Uterus (tissue), 4 donors: ENCODE measurements around the gene OR5B2. TPM values are rescaled to one million over a fixed set of nuclear protein-coding genes. Genes with fewer than 3 reads are reported as not detected.

Source experiments
- DNase-seq, 2 donors: peaks; one replicate each; pipeline ENCODE4 v3.0.0-alpha.2; 2019 to 2020
- H3K27ac ChIP-seq, 2 donors: fragments of 200-600 bp; sonication (generic); 1 replicate in 1 of 2; 2 replicates in 1 of 2; pipeline ENCODE4 v1.5.1; 2016 to 2018
- H3K27me3 ChIP-seq, 2 donors: fragments of 200-600 bp; sonication (generic); one replicate each; pipeline ENCODE4 v1.5.1; 2018 to 2019; ENCODE audit warnings: control low read depth in 1 of 2
- H3K36me3 ChIP-seq, 2 donors: fragments of 200-600 bp; sonication (generic); one replicate each; pipeline ENCODE4 v1.5.1; 2019; ENCODE audit warnings: control low read depth in 1 of 2
- H3K4me1 ChIP-seq, 2 donors: fragments of 200-600 bp; sonication (generic); one replicate each; pipeline ENCODE4 v1.5.1; 2018 to 2019; ENCODE audit warnings: control low read depth in 1 of 2
- H3K4me3 ChIP-seq, 2 donors: fragments of 200-600 bp; sonication (generic); 1 replicate in 1 of 2; 2 replicates in 1 of 2; pipeline ENCODE4 v1.5.1; 2018 to 2019; ENCODE audit warnings: mild to moderate bottlenecking in 1 of 2
- H3K9me3 ChIP-seq, 2 donors: fragments of 200-600 bp; sonication (generic); one replicate each; pipeline ENCODE4 v1.5.1; 2019; ENCODE audit warnings: control low read depth in 1 of 2
- CTCF ChIP-seq, 4 experiments: fragments of 200-600 bp in 2 of 4; fragments of 450-650 bp in 2 of 4; sonication (generic) in 2 of 4; IDR thresholded peaks; one replicate each; pipeline ENCODE4 v1.5.1; 2016 to 2019; ENCODE audit warnings: antibody characterized with exemption in 4 of 4, mild to moderate bottlenecking in 2 of 4, moderate library complexity in 1 of 4
- POLR2A ChIP-seq, 2 donors: fragments of 450-650 bp; IDR thresholded peaks; one replicate each; pipeline ENCODE4 v1.6.1; 2016; ENCODE audit warnings: antibody characterized with exemption in 2 of 2, mild to moderate bottlenecking in 1 of 2, moderate library complexity in 1 of 2
- intact Hi-C: fragments of 100-400 bp; cut with DNase I; formaldehyde crosslinking; loops from one replicate; pipeline ENCODE4 v1.15.1; 2023; ENCODE audit warnings: low total_unique reads
- total RNA-seq, 4 donors: library from RNA; depleted of rRNA in 3 of 4; stranded (reverse); fragments of >200 nt in 3 of 4; gene quantifications; one replicate each; pipeline versions ENCODE4 v1.1.0 to v1.2.4, GENCODE V29; 2014 to 2023
- donor health status: DM: yes; HTN: yes; CAD: no.

The OR5B2 gene
- total RNA-seq, 4 donors from 2014 or later, result not detected

- Histone ChIP-seq H3K9me3 (no peaks in the 10 kb centered on the region), H3K27me3 (no peaks in the 10 kb centered on the region), H3K27ac (no peak overlapping the region), H3K36me3 (no peaks in the 10 kb centered on the region), H3K4me3 (no peak overlapping the region), H3K4me1 (no peaks in the 10 kb centered on the region)
- DNase-seq, result no peak
- TF ChIP-seq POLR2A (IDR thresholded peaks at IDR 0.05), result no peak
- TF ChIP-seq CTCF (IDR thresholded peaks at IDR 0.05), result no peak
- intact Hi-C loops, result no loop called here
These were observed 18.4 kb upstream of the OR5B2 start for GRCh38 chr11:58446294-58446693.

DNA sequence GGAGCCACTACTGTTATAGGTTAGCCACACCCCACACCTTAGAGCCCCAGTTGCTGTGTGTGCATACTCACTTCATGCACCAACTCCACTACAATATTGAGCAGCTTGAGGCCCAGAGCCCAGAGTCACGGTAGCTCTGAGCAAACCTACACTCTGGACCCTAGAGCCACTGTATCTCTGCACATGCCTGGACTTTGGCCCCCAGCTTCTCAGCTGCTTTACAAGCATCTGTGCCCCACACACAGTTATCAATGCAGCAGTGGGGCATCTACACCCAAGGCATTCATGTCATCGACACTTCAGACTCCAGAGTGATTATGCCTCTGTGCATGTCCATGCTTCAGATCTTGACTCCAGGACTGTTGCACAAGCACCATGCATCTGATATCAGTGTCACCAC is 16.4 kb upstream of the OR5B2 start:
- intact Hi-C loops, result no loop called here
- no peak for DNase-seq
- Histone ChIP-seq H3K4me1 (no peaks in the 10 kb centered on the region), H3K4me3 (no peak overlapping the region), H3K27ac (no peak overlapping the region), H3K27me3 (no peaks in the 10 kb centered on the region), H3K36me3 (no peaks in the 10 kb centered on the region), H3K9me3 (no peaks in the 10 kb centered on the region)
- TF ChIP-seq POLR2A (IDR thresholded peaks at IDR 0.05), result no peak
- no peak for TF ChIP-seq CTCF (IDR thresholded peaks at IDR 0.05)

DNA sequence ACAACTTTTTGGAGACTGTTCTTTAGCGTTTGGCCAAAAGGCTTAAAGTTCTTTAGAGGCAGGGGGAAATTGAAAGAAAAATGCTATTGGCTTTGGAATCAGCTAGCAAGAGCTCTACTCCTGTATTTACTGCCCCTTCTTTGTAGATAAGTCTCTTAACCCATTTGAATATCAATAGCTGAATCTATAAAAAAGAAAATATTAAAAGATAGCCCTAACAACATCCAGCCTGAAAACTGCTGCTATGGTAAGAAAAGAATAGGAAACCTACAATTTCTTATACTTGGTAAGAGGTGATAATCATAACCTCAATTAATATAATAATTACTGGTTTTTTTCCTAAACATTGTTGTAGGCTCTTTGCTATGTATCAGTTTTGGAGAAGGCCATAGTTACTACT is 14.2 kb upstream of the OR5B2 start, which contains the start of gene OR5B12:
Gene OR5B12 (minus strand): TSS at position 101 of the 400 bp plus-strand sequence. CDS start 2,085 bp downstream, outside the sequence.
- Histone ChIP-seq H3K27me3 (no peaks in the 10 kb centered on the region), H3K9me3 (no peaks in the 10 kb centered on the region), H3K27ac (no peak within 1 kb of the TSS), H3K36me3 (no peaks in the 10 kb centered on the region), H3K4me3 (no peak within 1 kb of the TSS), H3K4me1 (no peaks in the 10 kb centered on the region)
- TF ChIP-seq CTCF (IDR thresholded peaks at IDR 0.05) (no peak), POLR2A (IDR thresholded peaks at IDR 0.05) (no peak)
- intact Hi-C loops, result no loop called here
- DNase-seq, result no peak

DNA sequence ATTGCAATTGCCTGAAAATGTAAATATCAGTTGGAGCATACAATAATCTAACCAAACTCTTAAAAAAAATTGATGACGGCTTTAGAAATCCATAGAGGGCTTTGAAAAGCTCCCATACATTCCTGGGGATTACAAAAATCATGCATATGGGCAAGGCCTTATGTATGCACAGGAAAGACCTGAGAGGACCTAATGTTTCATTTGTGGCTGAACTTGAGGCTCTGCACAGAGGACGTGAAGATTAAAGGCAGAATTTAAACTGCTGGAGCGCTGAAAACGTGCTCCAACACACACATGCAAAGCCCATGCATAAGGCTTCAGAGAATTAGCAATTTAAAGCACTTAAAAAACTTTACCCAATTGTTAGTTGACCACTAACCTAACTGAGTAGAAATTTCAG is 10.6 kb upstream of the OR5B2 start:
- TF ChIP-seq CTCF (IDR thresholded peaks at IDR 0.05) (no peak), POLR2A (IDR thresholded peaks at IDR 0.05) (no peak)

GRCh38 chr11:58434217-58434616 is 6.3 kb upstream of the OR5B2 start:
- no peaks in the 10 kb centered on the region for H3K27me3 ChIP-seq
- no peak overlapping the region for H3K27ac ChIP-seq
- TF ChIP-seq CTCF (IDR thresholded peaks at IDR 0.05) (no peak), POLR2A (IDR thresholded peaks at IDR 0.05) (no peak)
- no peaks in the 10 kb centered on the region for H3K36me3 ChIP-seq
- no peaks in the 10 kb centered on the region for H3K4me1 ChIP-seq
- no peak overlapping the region for H3K4me3 ChIP-seq
- intact Hi-C loops, result no loop called here
- no peak for DNase-seq
- H3K9me3 ChIP-seq, result no peaks in the 10 kb centered on the region

More for the DNA sequence above, 10.6 kb upstream of the OR5B2 start:
- no peak for DNase-seq
- H3K4me1 ChIP-seq, result no peaks in the 10 kb centered on the region
- H3K27me3 ChIP-seq, result no peaks in the 10 kb centered on the region
- H3K36me3 ChIP-seq, result no peaks in the 10 kb centered on the region
- no peaks in the 10 kb centered on the region for H3K9me3 ChIP-seq
- no peak overlapping the region for H3K4me3 ChIP-seq
- H3K27ac ChIP-seq, result no peak overlapping the region
- intact Hi-C loops, result no loop called here
